GM20431 (cell line): ENCODE results near the gene MSGN1.

ENCODE experiments used
- in situ Hi-C: fragments of 300-500 bp; cut with MseI, MboI; formaldehyde crosslinking; loops from one replicate; pipeline ENCODE4 v1.15.0; 2020; ENCODE audit warnings: low sequenced_read_pairs; ENCODE audit not compliant: unreplicated experiment

MSGN1 gene

GRCh38 chr2:17843457-17843856, 27.2 kb downstream of the MSGN1 start:
- in situ Hi-C loops, result loop anchor here (25.0 kb wide), 1 partner anchor 131 kb away; no protein-coding TSS in a partner anchor

GRCh38 chr2:17845806-17846205, 29.5 kb downstream of the MSGN1 start:
- in situ Hi-C loops, result loop anchor here (25.0 kb wide), 1 partner anchor 134 kb away; no protein-coding TSS in a partner anchor

GRCh38 chr2:17846676-17847075, 30.4 kb downstream of the MSGN1 start:
- in situ Hi-C loops, result loop anchor here (25.0 kb wide), 1 partner anchor 134 kb away; no protein-coding TSS in a partner anchor

DNA sequence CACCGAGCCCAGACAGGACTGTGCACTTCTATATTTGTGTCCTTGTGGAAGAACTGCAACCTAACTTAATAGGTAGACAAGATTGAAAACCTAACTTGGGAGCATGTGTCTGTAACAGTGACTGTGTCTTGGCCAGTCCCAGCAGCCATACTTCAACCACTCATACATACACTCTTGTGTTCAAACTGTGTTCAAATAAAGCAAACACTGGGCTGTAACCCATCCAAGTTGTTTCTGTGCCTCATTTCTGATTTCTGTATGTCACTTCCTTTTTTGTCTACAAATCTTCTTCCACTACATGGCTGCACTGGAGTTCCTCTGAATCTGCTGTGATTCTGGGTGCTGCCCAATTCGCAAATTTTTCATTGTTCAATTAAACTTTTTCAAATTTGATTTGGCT, 31.0 kb downstream of the MSGN1 start:
- in situ Hi-C loops, result loop anchor here (25.0 kb wide), 1 partner anchor 135 kb away; no protein-coding TSS in a partner anchor

DNA sequence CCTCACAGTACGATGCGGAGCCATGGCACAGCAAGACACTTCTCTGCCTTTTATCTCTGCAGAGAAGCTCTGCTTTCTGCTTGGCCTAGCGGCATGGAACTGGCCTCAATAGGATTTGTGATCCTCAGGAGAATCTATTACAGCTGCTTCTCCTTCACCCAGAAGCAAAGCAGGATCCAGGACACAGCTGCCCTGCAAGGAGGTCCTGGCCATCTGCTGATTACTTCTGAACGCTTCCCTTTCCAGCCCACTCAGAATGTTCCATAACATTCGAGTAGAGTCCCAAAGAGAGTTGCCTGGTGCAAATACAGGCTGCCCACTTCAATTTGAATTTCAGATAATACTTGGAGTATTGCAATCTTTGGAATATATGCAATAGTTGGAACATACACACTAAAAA, 33.0 kb downstream of the MSGN1 start:
- in situ Hi-C loops, result loop anchor here (25.0 kb wide), 1 partner anchor 137 kb away; no protein-coding TSS in a partner anchor

GRCh38 chr2:17850151-17850550, 33.9 kb downstream of the MSGN1 start:
- in situ Hi-C loops, result loop anchor here (25.0 kb wide), 1 partner anchor 312 kb away; no protein-coding TSS in a partner anchor

- in situ Hi-C loops, result loop anchor here (25.0 kb wide), 1 partner anchor 310 kb away; no protein-coding TSS in a partner anchor
Measured at GRCh38 chr2:17851731-17852585, 35.7 kb downstream of the MSGN1 start.

DNA sequence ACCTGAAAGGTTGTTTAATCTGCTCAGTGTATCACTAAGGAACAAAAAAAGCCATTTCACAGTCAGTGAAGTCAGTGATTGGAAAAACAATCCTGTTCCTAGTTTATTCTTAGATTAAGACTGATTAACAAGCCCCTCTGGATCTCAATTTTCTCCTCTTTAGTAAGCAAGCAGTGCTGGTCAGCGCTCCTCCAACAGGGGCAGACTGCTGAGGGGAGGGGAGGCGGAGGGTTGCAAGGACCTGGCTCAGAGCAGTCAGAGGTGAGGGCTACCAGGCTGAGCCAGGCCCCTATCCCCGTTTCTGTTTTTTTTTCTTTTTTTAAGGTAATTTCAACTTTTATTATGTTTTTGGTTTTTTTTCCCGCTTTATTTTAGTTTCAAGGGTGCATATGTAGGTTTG, 37.5 kb downstream of the MSGN1 start:
- in situ Hi-C loops, result loop anchor here (25.0 kb wide), 1 partner anchor 309 kb away; no protein-coding TSS in a partner anchor

- in situ Hi-C loops, result loop anchor here (25.0 kb wide), 1 partner anchor 305 kb away; no protein-coding TSS in a partner anchor
Measured at GRCh38 chr2:17857021-17857420, 40.8 kb downstream of the MSGN1 start.

GRCh38 chr2:17858064-17858463, 41.8 kb downstream of the MSGN1 start:
- in situ Hi-C loops, result loop anchor here (25.0 kb wide), 1 partner anchor 304 kb away; no protein-coding TSS in a partner anchor

DNA sequence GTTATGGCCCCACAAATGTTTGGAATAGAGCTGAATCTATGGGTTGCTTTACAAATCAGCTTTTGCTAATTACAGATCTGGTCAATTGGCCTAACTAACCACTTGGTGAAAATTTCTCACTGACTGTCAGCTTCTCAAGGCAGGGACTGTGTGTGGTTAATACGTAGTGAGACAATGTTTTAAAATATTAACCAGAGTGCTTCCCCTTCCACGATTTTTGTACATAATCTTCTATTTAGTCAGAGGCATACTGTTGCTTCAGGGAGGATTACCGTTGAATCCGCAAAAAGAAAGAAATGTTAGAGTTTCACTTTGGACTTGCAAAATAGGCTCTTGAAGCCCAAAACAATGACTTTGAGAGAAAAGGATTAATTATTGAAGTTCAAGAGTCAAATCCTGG, 47.3 kb downstream of the MSGN1 start:
- in situ Hi-C loops, result loop anchor here (25.0 kb wide), 1 partner anchor 299 kb away; no protein-coding TSS in a partner anchor

DNA sequence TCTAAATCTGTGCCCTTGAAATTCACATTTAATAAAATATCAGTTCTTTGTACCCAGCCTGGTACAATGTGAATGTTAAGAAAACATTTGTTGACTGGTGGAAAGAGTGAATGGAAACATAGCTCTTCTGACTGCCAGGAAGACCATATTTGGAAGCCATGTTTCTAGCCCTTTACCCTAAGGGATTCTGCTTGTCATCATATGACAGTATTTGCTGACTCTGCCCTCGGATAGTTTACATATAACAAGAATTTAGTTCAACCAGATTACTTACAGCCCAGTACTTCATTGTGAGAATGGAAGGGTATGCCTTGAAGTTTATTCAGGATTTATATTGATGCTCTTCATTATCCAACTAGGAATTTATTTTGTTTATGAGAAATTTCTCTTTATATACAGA, 48.4 kb downstream of the MSGN1 start:
- in situ Hi-C loops, result loop anchor here (25.0 kb wide), 1 partner anchor 298 kb away; no protein-coding TSS in a partner anchor

DNA sequence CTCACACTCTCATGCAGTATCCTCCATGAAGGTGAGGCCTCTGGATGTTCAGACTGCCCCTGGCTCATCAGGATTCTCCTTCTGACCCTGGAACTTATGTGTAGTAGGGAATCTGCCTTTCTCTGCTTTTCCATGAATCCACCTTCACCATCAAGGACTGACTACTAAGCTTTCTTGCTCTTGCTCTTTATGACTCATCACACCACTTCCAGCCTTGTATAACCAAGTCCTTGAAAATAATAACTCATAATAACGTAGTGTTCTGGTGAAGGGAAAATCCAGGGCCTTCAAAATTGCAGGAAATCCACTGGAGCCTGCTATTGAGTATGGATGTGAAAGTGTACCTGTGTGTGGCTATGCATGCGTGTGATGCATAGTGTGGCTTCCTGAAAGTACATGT, 50.9 kb downstream of the MSGN1 start:
- in situ Hi-C loops, result loop anchor here (25.0 kb wide), 1 partner anchor 295 kb away; no protein-coding TSS in a partner anchor
